GF-D8 (cell line): ENCODE data around the gene NOS1.
"Not testable (repeated sequence)": the region's sequence is repeated elsewhere in the genome, so short reads cannot be mapped to it uniquely, and the experiment has no call there.

ENCODE experiments used
- DNase-seq: peaks from one replicate; lab custom pipeline; 2025; lab: John Stamatoyannopoulos, UW

Gene NOS1

GRCh38 chr12:117361347-117361751 is at the start of gene NOS1:
Gene NOS1, minus strand, starts transcription at chr12:117361626. Its CDS starts 30,557 bp downstream, at chr12:117331069.
- no peak for DNase-seq

DNA sequence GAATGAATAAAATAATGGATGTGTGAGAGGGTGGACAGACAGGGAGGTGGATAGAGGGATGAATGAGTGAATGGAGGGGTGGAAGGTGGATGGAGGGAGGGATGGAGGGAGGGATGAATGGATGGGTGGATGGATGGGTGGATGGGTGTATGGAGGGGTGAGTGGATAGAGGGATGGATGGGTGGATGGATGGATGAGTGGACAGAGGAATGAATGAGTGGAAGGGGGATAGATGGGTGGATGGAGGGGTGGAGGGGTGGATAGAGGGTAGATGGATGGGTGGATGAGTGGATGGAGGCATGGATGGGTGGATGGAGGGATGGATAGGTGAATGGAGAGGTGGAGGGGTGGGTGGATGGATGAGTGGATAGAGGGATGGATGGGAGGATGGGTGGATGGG is 47.9 kb upstream of the NOS1 start:
- no peak for DNase-seq

GRCh38 chr12:117408161-117408791 is 46.9 kb upstream of the NOS1 start:
- DNase-seq, result no peak

DNA sequence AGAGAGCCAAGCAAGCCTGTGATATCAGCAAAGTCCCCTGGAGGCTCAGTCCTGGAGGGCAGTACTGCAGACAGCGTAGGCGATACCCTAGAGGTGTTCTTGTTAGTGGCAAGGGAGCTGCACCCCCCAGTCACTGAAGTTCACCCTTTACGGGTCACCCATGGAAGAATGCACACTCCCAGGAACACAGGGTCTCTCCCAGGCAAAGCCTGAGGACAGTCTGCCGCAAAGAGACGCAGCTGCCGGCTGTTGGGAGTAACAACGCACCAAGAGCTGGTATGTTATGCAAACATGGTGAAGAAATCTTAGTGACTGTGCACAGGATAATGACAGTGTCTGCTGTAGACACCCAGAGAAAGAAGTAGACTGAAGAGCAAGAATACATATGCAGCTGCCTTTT is 43.5 kb upstream of the NOS1 start:
- DNase-seq, result no peak

- DNase-seq, result no peak
Measured at GRCh38 chr12:117404203-117404853, 42.9 kb upstream of the NOS1 start.

DNA sequence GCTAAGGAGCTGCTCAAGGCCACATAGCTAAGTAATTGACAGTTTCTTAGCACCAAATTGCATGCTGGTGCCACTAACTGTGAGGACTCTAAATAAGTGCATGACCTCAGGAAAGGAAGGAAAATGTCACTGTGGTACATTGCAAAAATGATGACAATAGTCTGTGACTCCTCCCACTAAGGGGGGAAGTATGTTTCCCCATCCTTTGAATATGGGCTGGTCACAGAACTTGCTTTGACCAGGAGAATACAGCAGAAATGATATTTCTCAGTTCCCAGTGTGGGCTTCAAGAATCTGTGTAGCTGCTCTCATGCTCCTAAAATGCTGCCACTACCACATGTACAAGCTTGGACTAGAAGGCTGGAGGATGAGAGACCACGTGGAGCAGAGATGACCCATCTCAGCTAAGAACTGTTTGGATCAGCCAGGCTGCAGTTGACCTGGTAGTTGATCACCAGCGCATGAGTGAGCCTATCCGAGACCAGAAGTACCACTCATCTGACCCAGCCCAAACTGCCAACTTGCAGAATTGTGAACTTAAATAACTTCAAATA is 42.2 kb upstream of the NOS1 start:
- DNase-seq, result no peak

- no peak for DNase-seq
Measured at GRCh38 chr12:117402363-117402762, 40.9 kb upstream of the NOS1 start.

- DNase-seq, result no peak
Measured at GRCh38 chr12:117400912-117401311, 39.5 kb upstream of the NOS1 start.

DNA sequence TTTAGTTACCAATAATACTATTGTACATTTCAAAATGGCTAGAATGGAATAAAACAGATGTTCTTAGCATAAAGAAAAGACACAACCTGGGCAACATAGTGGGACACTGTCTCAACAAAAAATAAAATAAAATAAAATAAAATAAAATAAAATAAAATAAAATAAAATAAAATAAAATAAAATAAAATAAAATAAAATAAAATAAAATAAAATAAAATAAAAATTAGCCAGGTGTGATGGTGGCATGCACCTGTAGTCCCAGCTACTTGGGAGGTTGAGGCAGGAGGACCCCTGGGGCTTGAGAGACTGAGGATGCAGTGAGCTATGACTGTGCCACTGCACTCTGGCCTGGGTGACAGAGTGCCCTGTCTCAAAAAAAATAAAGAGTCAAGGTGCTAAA is 37.1 kb upstream of the NOS1 start:
- DNase-seq, result not testable (repeated sequence)

DNA sequence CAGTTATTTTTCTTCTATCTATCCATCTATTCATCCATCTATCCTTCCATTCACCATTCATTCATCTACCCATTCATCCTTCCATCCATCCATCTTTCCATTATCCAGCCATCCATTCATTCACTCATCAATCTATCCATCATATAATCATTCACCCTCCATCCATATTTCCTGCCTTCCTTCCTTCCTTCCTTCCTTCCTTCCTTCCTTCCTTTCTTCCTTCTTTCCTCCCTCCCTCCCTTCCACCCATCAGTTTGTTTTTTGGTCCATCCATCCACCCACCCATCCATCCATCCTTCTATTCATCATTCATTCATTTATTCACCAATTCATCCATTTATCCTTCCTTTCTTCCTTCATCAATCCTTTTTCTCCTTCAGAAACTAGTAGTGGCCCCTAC is 34.3 kb upstream of the NOS1 start:
- DNase-seq, result no peak

DNA sequence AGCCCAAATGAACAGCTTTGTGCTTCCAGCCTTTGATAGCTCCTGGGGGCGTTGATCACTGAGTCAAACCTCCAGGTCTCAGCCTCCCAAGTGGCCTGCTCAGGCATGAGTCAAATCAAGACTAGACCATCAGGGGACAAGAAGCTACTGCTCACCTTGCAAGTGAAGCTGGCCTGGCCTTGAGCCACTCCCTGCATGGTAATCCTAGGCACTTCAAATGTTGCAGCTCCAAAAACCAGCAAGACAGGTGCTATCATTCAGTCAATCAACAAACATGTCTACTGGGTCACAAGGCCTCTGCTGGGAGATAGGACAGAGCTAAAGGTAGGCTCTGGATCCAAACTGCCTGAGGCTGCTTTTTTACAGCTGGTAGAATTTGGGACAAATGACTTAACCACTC is 33.1 kb upstream of the NOS1 start:
- DNase-seq, result no peak

- DNase-seq, result no peak
Measured at GRCh38 chr12:117393656-117394055, 32.2 kb upstream of the NOS1 start.

GRCh38 chr12:117390866-117391265 is 29.4 kb upstream of the NOS1 start:
- no peak for DNase-seq

DNA sequence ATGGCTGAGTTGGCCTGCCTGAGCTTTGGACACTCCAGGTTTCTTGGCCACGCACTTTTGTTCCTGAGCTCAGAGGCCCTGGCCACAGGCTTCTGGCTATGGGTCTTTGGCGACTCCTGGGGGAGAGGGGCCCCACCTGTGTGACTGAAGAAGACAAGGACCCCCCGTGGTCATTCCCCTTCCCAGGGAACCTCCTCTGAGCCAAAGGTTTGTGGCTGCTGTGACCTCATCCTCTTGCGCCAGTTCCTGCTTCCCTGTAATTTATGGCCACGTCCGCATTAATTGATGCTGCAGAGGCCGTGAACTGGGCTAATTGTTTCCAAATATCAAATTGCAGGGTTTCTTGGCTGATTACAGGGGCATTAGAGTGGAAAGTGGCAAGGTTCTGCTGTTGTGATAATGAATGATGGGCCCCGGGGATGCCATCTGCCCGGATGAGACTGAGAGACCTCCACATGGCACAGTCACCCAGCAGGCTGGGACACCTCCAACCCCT is 27.6 kb upstream of the NOS1 start:
- no peak for DNase-seq

GRCh38 chr12:117387832-117388231 is 26.4 kb upstream of the NOS1 start:
- DNase-seq, result no peak

- no peak for DNase-seq
Measured at GRCh38 chr12:117384735-117385134, 23.3 kb upstream of the NOS1 start.

- no peak for DNase-seq
Measured at GRCh38 chr12:117380083-117380482, 18.7 kb upstream of the NOS1 start.

GRCh38 chr12:117377758-117378157 is 16.3 kb upstream of the NOS1 start:
- no peak for DNase-seq

GRCh38 chr12:117370588-117370987 is 9.2 kb upstream of the NOS1 start:
- DNase-seq, result no peak

GRCh38 chr12:117370000-117370399 is 8.6 kb upstream of the NOS1 start:
- DNase-seq, result not testable (repeated sequence)

DNA sequence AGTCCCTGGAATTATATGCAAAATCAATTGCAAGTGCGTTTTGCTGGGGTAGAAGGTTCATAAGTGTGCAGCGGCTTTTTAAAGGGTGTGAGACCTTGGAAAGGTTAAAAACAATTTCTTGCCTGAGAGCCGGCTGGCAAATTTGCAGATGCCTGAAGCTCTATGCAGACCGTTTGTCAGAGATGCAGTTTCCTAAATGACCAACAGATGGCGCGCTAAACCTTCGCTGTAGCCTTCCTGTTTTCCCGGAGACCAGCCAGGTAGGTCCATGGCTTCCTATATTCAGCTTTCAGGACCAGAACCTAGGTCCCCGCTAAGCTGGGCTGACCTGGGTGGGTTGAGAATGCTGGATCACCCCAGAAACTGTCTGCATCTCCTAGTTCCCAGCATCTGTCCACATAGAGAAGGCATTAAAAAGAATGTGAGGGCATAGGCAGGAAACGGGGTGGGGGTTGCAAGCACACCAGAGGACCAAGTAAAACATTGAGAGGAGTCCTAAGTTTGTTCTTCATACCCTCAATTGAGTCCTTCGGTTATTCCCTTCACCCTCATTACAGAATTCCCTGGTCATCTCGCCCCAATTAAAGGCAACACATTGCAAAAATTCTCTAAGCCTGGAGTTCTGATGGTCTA is 5.7 kb upstream of the NOS1 start:
- DNase-seq, result no peak

GRCh38 chr12:117365049-117365616 is 3.7 kb upstream of the NOS1 start:
- no peak for DNase-seq
